GM13976 (cell line): ENCODE results near the gene CCNL2.

Experiments
- DNase-seq: peaks from one replicate; pipeline ENCODE4 v3.0.0; 2012; ENCODE audit warnings: low spot score
- CTCF ChIP-seq: IDR thresholded peaks from 2 replicates; pipeline ENCODE4 v1.5.1; 2012; ENCODE audit warnings: borderline replicate concordance, mild to moderate bottlenecking; ENCODE audit not compliant: insufficient read depth; ENCODE audit errors: extremely low read depth, missing control alignments, control extremely low read depth
- in situ Hi-C: fragments of 300-500 bp; cut with MboI; formaldehyde crosslinking; loops from one replicate; pipeline ENCODE4 v1.12.0; 2022; ENCODE audit warnings: low sequenced_read_pairs, mixed read lengths, inconsistent platforms; ENCODE audit not compliant: unreplicated experiment

The CCNL2 gene

DNA sequence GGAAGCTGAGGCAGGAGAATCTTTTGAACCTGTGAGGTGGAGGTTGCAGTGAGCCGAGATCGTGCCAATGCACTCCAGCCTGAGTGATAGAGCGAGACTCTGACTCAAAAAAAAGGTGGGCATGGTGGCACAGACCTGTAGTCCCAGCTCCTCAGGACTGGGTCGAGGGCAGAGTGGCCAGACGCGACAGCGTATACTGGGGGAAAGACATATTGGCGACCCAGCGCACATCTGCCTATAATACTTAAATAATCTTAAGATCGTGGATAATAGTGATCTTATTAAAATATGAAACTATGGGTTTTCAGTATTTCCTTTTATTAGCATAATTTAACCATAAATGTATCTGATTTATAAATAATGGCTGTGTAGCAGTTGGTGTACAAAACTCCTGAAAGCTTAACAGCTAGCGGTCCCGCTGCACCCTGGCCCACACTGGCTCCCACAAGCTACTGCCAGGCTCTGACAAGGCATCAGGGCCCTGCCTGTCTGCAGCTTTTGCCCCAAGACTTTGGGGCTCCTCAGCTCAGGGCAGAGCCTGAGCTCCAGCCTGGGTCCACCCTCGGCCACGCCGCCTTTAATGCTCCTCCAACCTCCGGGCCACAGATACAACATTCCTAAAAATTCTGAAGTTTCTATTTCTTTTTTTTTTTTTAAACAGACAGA is 21.5 kb downstream of the CCNL2 start:
- no peak for TF ChIP-seq CTCF

GRCh38 chr1:1376551-1377226 is 22.4 kb downstream of the CCNL2 start:
- DNase-seq = no peak
- TF ChIP-seq CTCF = no peak
- in situ Hi-C loops = no loop called here

More for the DNA sequence above, 21.5 kb downstream of the CCNL2 start:
- no peak for DNase-seq
- in situ Hi-C loops = no loop called here

GRCh38 chr1:1374929-1375662 is 24.0 kb downstream of the CCNL2 start, which contains the start of gene AURKAIP1:
TSS of gene AURKAIP1 (minus strand) at chr1:1375207. CDS start at chr1:1374756, 451 bp downstream.
- no peak for TF ChIP-seq CTCF
- in situ Hi-C loops = no loop called here
- DNase-seq = peak; percentile 99

DNA sequence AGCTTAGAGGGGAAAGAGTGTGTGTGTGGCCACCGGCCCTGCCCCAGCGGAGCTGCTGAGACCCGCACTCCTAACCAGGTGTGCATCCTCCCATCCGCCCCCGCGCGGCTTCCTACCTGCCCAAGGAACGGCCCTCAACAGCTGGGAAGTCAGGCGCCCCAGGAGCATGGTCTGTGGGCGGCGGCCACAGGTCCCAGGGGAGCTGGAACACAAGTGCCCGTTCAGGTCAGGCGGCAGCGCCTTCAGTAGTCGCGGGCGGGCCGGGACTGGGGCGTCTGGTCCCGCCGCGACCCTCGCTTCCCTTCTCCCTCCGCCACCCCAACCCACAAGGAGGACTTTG is 24.6 kb downstream of the CCNL2 start:
- DNase-seq = no peak
- no peak for TF ChIP-seq CTCF
- in situ Hi-C loops = no loop called here

- TF ChIP-seq CTCF = no peak
- in situ Hi-C loops = no loop called here
- DNase-seq = no peak
Observed at GRCh38 chr1:1373815-1374588, 25.1 kb downstream of the CCNL2 start.

- DNase-seq = no peak
- in situ Hi-C loops = no loop called here
- TF ChIP-seq CTCF = no peak
Observed at GRCh38 chr1:1373051-1373814, 25.9 kb downstream of the CCNL2 start.
